H9 (cell line): ENCODE results near the gene GPC4. TPM values are rescaled to one million over a fixed set of nuclear protein-coding genes. Genes with fewer than 3 reads are reported as not detected.

Experiments used
- DNase-seq: peaks from one replicate; pipeline ENCODE4 v3.0.0-alpha.2; 2017
- H2AFZ ChIP-seq: one replicate; pipeline ENCODE4 v1.6.1; 2013; ENCODE audit warnings: mild to moderate bottlenecking, low read length, control low read depth, moderate library complexity
- H2AK5ac ChIP-seq: 2 replicates; pipeline ENCODE4 v1.6.1; 2013; ENCODE audit warnings: low read length, control low read depth, mixed read lengths; ENCODE audit not compliant: insufficient read length
- H2BK120ac ChIP-seq: one replicate; pipeline ENCODE4 v1.6.1; 2013; ENCODE audit warnings: low read depth, mild to moderate bottlenecking, low read length, control low read depth, inconsistent platforms; ENCODE audit not compliant: poor library complexity, severe bottlenecking
- H2BK12ac ChIP-seq: 2 replicates; pipeline ENCODE4 v1.6.1; 2013; ENCODE audit warnings: low read length, control low read depth, mixed read lengths, low read depth; ENCODE audit not compliant: insufficient read length
- H2BK15ac ChIP-seq: 2 replicates; pipeline ENCODE4 v1.6.1; 2013; ENCODE audit warnings: low read depth, low read length, control low read depth
- H2BK20ac ChIP-seq: one replicate; pipeline ENCODE4 v1.6.1; 2013; ENCODE audit warnings: low read depth, mild to moderate bottlenecking, low read length, control low read depth, inconsistent platforms; ENCODE audit not compliant: poor library complexity, severe bottlenecking
- H2BK5ac ChIP-seq: 2 replicates; pipeline ENCODE4 v1.6.1; 2013; ENCODE audit warnings: low read length, control low read depth, mixed read lengths; ENCODE audit not compliant: insufficient read length
- H3K14ac ChIP-seq: 2 replicates; pipeline ENCODE4 v1.6.1; 2013; ENCODE audit warnings: low read length, control low read depth; ENCODE audit not compliant: insufficient read depth
- H3K18ac ChIP-seq: 2 replicates; pipeline ENCODE4 v1.6.1; 2013; ENCODE audit warnings: low read depth, mild to moderate bottlenecking, mixed read lengths, low read length, control low read depth; ENCODE audit not compliant: insufficient read length
- H3K23ac ChIP-seq: 2 replicates; pipeline ENCODE4 v1.6.1; 2013; ENCODE audit warnings: low read length, control low read depth, mixed read lengths, low read depth; ENCODE audit not compliant: insufficient read length
- H3K23me2 ChIP-seq: 2 replicates; pipeline ENCODE4 v1.6.1; 2013; ENCODE audit warnings: low read depth, mild to moderate bottlenecking, mixed read lengths, low read length, control low read depth; ENCODE audit not compliant: insufficient read length, poor library complexity, severe bottlenecking
- H3K27ac ChIP-seq: 2 replicates; pipeline ENCODE4 v1.5.1; 2013; ENCODE audit warnings: low read length, control low read depth, mixed read lengths, low read depth; ENCODE audit not compliant: insufficient read length
- H3K27me3 ChIP-seq: 2 replicates; pipeline ENCODE4 v1.6.1; 2013; ENCODE audit warnings: low read length, control low read depth, inconsistent platforms; ENCODE audit not compliant: insufficient read depth
- H3K4ac ChIP-seq: 2 replicates; pipeline ENCODE4 v1.6.1; 2013; ENCODE audit warnings: low read depth, mild to moderate bottlenecking, control low read depth, inconsistent platforms, low read length, moderate library complexity
- H3K4me1 ChIP-seq: 2 replicates; pipeline ENCODE4 v1.6.1; 2013; ENCODE audit warnings: low read length, control low read depth, inconsistent platforms; ENCODE audit not compliant: insufficient read depth
- H3K4me2 ChIP-seq: 2 replicates; pipeline ENCODE4 v1.6.1; 2013; ENCODE audit warnings: low read length, control low read depth, mixed read lengths; ENCODE audit not compliant: insufficient read length, insufficient read depth
- H3K56ac ChIP-seq: 2 replicates; pipeline ENCODE4 v1.6.1; 2013; ENCODE audit warnings: low read depth, mild to moderate bottlenecking, mixed read lengths, low read length, control low read depth; ENCODE audit not compliant: insufficient read length
- H3K79me1 ChIP-seq: 2 replicates; pipeline ENCODE4 v1.6.1; 2013; ENCODE audit warnings: low read depth, mild to moderate bottlenecking, moderate library complexity, low read length, control low read depth, inconsistent platforms; ENCODE audit not compliant: insufficient read depth, poor library complexity, severe bottlenecking
- H3K79me2 ChIP-seq: 2 replicates; pipeline ENCODE4 v1.6.1; 2013; ENCODE audit warnings: low read length, control low read depth, inconsistent platforms; ENCODE audit not compliant: insufficient read depth
- H3K9ac ChIP-seq: 2 replicates; pipeline ENCODE4 v1.6.1; 2013; ENCODE audit warnings: low read length, control low read depth, mixed read lengths; ENCODE audit not compliant: insufficient read length; ENCODE audit errors: extremely low read depth
- H3K9me3 ChIP-seq: one replicate; pipeline ENCODE4 v1.6.1; 2013; ENCODE audit warnings: low read depth, low read length, inconsistent platforms; ENCODE audit not compliant: control insufficient read depth
- H3T11ph ChIP-seq: one replicate; pipeline ENCODE4 v1.6.1; 2013; ENCODE audit warnings: mild to moderate bottlenecking, low read length, control low read depth, inconsistent platforms
- H4K20me1 ChIP-seq: one replicate; pipeline ENCODE4 v1.6.1; 2013; ENCODE audit not compliant: control insufficient read depth, insufficient read length, insufficient read depth
- H4K5ac ChIP-seq: 2 replicates; pipeline ENCODE4 v1.6.1; 2013; ENCODE audit warnings: low read depth, mild to moderate bottlenecking, mixed read lengths, low read length, control low read depth; ENCODE audit not compliant: insufficient read length
- H4K8ac ChIP-seq: replicated peaks from 2 replicates; pipeline ENCODE4 v1.6.1; 2013; ENCODE audit warnings: low read length, control low read depth, mixed read lengths, low read depth; ENCODE audit not compliant: insufficient read length
- H4K91ac ChIP-seq: 2 replicates; pipeline ENCODE4 v1.6.1; 2013; ENCODE audit warnings: low read depth, mild to moderate bottlenecking, moderate library complexity, mixed read lengths, low read length, control low read depth; ENCODE audit not compliant: insufficient read length
- H3K27ac Mint-ChIP-seq, 3 experiments: 2 replicates in 2 of 3; 3 replicates in 1 of 3; pipeline ENCODE4 v1.8.0; 2020 to 2021; ENCODE audit warnings: mixed read lengths in 3 of 3, mild to moderate bottlenecking in 1 of 3, moderate library complexity in 1 of 3
- H3K27me3 Mint-ChIP-seq: 2 replicates; pipeline ENCODE4 v1.8.0; 2021; ENCODE audit warnings: low read depth, mild to moderate bottlenecking, moderate library complexity, mixed read lengths
- H3K36me3 Mint-ChIP-seq, 3 experiments: 2 replicates in 2 of 3; 3 replicates in 1 of 3; pipeline ENCODE4 v1.8.0; 2020 to 2021; ENCODE audit warnings: low read depth in 3 of 3, mixed read lengths in 3 of 3; ENCODE audit not compliant: insufficient read depth in 1 of 3
- H3K4me1 Mint-ChIP-seq, 2 experiments: 2 replicates each; pipeline ENCODE4 v1.8.0; 2020; ENCODE audit warnings: mixed read lengths in 2 of 2
- H3K4me3 Mint-ChIP-seq, 2 experiments: 2 replicates in 1 of 2; 3 replicates in 1 of 2; pipeline ENCODE4 v1.8.0; 2020 to 2021; ENCODE audit warnings: mild to moderate bottlenecking in 2 of 2, mixed read lengths in 2 of 2, moderate library complexity in 1 of 2
- H3K9me3 Mint-ChIP-seq, 2 experiments: 2 replicates in 1 of 2; 3 replicates in 1 of 2; pipeline ENCODE4 v1.8.0; 2020; ENCODE audit warnings: mild to moderate bottlenecking in 2 of 2, mixed read lengths in 2 of 2, moderate library complexity in 1 of 2
- CTCF ChIP-seq: fragments of 200-600 bp; sonication (generic); conservative IDR thresholded peaks from 3 replicates; pipeline ENCODE4 v1.8.0; 2021; ENCODE audit warnings: antibody characterized with exemption, mild to moderate bottlenecking
- WGBS: extraction: QIAGEN DNeasy Blood & Tissue Kit; methylation state at CpG from one replicate; pipeline ENCODE4 v1.1.7; 2013; ENCODE audit warnings: missing lambda C conversion rate, low lambda C conversion rate, mixed read lengths; ENCODE audit not compliant: insufficient read length; ENCODE audit errors: extremely low coverage; 5-methylcytosine and 5-hydroxymethylcytosine counted together
- total RNA-seq: library from RNA; stranded (reverse); gene quantifications from 2 replicates; pipeline ENCODE4 v1.2.1, GENCODE V29; 2021

The GPC4 gene
- total RNA-seq, 1 experiment from 2014 or later: 416 TPM

DNA sequence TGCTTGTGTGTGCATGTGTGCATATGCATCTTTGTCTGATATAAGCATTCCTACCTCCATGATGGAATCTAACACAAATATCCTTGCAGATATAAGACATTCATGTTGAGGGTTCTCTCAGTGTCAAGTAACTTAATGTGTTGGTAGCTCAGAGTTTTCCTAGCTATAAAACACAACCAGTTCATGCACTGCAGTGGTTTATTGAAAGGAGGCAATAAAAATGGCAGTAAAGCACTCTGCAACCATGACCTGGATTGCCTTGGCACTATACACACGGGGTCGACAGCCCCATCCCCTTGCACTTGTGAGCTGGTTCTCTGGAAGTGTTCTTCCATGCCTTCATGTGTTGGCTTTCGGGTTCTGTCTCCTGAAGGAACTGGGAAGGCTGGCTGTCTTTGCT, 38.9 kb downstream of the GPC4 start:
- no peaks in the 10 kb centered on the region for H3K9me3 Mint-ChIP-seq
- no CpG with 5 or more reads among the region's 3 CpGs for WGBS
- Histone ChIP-seq H3K9ac (no peak overlapping the region), H2AFZ (no peak overlapping the region), H3K9me3 (no peaks in the 10 kb centered on the region), H2BK20ac (no peak overlapping the region), H2BK5ac (no peak overlapping the region), H3K23ac (no peak overlapping the region), H3K27me3 (no peaks in the 10 kb centered on the region), H3K27ac (no peak overlapping the region), H2BK120ac (no peak overlapping the region), H3K4me1 (peaks cover 17% of the 10 kb centered on the region), H3K4ac (no peak overlapping the region), H2AK5ac (no peak overlapping the region), H4K20me1 (peaks cover 2% of the 10 kb centered on the region), H3K4me2 (no peak overlapping the region), H3K14ac (peak overlapping the region; percentile 36; the same call in 1 of the 2 replicates), H3K23me2 (no peaks in the 10 kb centered on the region), H4K8ac (no peak overlapping the region), H3K56ac (no peak overlapping the region), H2BK15ac (no peak overlapping the region), H2BK12ac (no peak overlapping the region), H4K5ac (no peak overlapping the region), H3K79me1 (peaks cover 8% of the 10 kb centered on the region), H3T11ph (no peak overlapping the region), H3K18ac (no peak overlapping the region), H4K91ac (no peak overlapping the region), H3K79me2 (peaks cover 75% of the 10 kb centered on the region)
- peaks cover 79 to 80% of the 10 kb centered on the region in 2 experiments for H3K4me1 Mint-ChIP-seq
- no peaks in the 10 kb centered on the region for H3K27me3 Mint-ChIP-seq
- peaks cover 12 to 33% (median 32%) of the 10 kb centered on the region in 3 experiments; a peak in 6 of 7 replicates for H3K36me3 Mint-ChIP-seq
- peak overlapping the region; percentile 19 to 81 (median 78); a peak in 5 of 7 replicates for H3K27ac Mint-ChIP-seq
- no peak for TF ChIP-seq CTCF
- no peak for DNase-seq
- peak overlapping the region in 1 of 2 experiments; percentile 4; a peak in 1 of 5 replicates for H3K4me3 Mint-ChIP-seq
